Activated CD4-positive, CD25-positive, alpha-beta regulatory T cell treated with anti-CD3 and anti-CD28 coated beads, Interleukin-2, amount 50 U/mL, for 72 hours (primary cell): ENCODE results near the gene ATL2.
"Not testable (repeated sequence)": the region's sequence is repeated elsewhere in the genome, so short reads cannot be mapped to it uniquely, and the experiment has no call there.

ENCODE experiments used
- DNase-seq: peaks from one replicate; pipeline ENCODE4 v3.0.0; 2021

Gene ATL2

GRCh38 chr2:38322224-38322914 lies 54.7 kb downstream of the ATL2 start:
- DNase-seq = no peak

DNA sequence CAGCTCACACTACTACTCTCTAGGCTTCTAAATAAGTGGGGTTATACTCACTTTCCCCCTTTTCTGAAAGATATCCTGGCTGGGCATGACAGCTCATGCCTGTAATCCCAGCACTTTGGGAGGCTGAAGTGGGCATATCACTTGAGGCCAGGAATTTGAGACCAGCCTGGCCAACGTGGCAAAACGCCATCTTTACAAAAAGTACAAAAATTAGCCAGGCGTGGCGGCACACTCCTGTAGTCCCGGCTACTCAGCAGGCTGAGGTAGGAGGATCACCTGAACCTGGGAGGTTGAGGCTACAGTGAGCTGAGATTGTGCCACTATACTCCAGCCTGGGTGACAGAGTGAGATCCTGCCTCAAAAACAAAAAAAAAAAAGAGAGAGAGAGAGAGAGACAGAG lies 57.8 kb downstream of the ATL2 start:
- not testable (repeated sequence) for DNase-seq

- DNase-seq = no peak
Measured at GRCh38 chr2:38317725-38318124, 59.3 kb downstream of the ATL2 start.

DNA sequence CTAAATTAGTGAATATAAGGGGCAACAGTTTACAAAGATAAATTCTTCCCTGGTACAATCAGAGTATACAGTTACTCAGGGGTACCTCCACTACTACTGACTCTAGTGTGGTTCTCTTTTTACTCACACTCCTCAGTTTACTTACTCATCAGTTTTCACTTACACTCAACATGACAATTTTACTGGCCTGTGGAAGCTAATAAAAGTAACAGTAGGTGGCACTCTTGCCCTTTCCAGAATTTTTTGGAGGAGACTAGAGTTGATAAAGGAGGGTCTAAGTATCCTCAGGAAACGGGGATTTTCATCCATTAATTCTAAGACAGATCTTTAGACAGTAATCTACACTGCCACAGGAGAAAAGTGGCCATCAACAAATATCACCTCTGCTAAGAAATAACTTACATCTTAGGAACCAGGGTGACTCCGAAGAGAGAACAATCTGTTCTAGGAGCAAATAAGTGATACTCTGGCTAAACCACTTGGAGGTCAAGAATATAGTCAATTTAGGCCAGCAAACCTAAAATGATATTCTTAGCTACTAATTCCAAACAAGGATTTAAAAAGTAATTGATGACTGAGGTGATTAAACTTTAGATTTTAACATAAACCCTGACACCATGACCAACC lies 61.3 kb downstream of the ATL2 start:
- no peak for DNase-seq

GRCh38 chr2:38308821-38309220 lies 68.3 kb downstream of the ATL2 start:
- DNase-seq = no peak

GRCh38 chr2:38301969-38302702 lies 74.9 kb downstream of the ATL2 start:
- DNase-seq = no peak

- DNase-seq = no peak
Measured at GRCh38 chr2:38301340-38301968, 75.6 kb downstream of the ATL2 start.

DNA sequence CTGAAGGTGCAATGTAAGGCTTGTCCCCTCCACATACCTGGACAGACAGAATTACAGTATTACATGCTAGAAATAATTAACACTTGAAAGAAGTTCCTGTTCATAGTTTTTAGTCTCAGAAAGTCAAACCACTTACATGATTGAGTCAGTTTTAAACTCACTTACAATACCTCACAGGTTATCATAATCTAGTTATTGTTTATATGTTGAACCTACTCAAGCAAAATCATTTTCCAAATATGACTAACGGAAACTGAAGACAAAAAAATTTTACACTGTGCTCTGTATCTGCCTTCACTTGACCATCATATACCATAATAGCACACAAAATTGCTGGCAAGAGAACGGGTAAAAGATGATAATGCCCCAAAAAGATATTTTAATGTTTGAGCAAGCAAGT lies 78.5 kb downstream of the ATL2 start:
- DNase-seq = no peak

DNA sequence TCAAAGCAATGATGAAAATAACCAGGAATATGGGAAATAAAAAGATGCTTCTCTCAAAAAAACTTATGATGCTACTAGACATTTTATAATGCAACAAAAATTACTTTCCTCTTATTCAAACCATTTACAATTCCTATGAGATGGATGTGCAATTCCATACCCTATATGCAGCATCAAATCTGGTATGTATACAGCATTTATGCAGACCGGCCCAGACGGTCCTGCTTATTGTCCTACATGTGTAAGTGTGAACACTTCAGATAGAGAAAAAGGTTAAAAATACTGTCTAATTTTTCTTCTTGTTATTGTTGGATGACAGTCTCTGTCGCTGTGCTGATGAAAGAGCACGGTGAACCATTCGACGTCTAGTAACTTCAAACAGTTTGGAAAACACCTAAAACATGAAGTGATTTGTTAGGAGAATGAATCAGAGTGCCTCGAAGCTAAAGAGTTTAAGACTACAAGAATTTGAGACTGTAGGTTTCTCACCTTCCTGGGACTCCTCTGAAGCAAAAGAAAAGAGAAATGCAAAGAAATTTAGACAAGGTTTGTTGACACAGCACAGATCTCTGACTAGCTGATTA lies 80.8 kb downstream of the ATL2 start:
- DNase-seq = no peak

DNA sequence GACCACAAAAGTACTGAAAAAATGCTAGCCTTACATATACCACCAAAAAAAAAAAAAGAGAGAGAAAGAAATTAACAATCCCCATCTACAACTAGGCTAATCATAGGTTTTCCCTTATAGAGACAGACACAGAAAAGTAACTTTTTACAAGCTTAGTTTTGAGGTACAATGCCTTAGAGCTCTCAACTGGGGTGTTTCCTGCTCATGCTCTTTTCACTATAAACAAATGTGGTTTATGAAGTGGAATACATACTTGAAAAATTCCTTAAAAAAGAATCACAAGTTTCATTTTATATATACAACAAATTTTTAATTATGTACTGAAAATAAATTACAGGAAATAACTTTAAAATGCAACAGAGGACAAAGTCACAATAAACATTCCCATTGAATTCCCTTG lies 82.5 kb downstream of the ATL2 start:
- no peak for DNase-seq

DNA sequence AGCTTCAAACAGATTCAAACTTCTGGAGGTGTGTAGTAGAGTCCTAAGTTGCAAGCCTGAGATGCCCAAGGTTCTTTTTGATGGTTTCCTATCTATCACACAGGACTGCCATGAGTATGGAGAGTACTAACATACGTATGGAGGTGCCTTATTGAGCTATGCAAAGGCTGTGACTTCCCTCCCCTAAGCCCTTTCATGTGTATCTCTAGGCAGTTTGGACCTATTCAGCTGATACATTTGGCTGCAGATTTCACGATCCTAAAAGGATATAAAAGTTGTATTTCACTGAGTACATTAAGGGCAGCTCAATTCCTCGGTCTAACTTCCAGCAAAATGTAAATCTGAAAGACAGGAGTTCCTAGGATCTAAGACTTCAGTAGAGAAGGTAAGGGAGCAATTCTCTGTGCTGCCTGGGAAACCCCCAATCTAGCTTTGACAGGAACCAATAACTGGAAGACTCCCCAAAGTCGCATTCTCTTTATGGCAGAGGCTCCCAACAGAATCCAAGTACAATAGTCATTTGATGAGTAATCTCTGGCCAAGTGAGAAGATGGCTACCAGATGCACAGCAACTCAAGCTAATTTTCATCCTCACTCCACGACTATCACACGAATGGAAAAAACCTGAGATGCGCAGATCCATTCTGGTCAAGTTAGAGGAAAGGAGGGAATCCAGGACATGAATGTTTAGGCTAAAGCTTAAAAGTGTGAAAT lies 83.8 kb downstream of the ATL2 start:
- no peak for DNase-seq

DNA sequence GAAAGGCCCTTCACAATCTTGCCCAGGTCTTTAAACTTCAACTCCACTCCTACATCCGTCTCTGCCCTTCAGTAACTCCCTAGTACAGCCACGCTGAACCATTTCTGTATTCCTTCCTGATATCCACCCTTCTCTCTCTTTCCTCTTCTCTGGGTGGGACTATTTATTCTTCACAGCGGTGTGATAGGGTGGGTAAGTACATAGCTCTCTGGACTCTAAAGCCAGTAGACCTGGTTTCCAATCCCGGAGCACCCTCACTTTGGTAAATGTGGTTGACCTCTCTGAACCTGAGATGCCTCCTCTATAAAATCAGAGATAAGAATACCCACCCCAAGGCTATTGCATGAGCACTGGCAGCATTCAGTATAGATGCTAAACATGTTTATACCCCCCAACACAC lies 86.7 kb downstream of the ATL2 start:
- DNase-seq = no peak

- no peak for DNase-seq
Measured at GRCh38 chr2:38284971-38285370, 92.1 kb downstream of the ATL2 start.

GRCh38 chr2:38281095-38281742 lies 95.9 kb downstream of the ATL2 start:
- DNase-seq = no peak

- no peak for DNase-seq
Measured at GRCh38 chr2:38279201-38279600, 97.9 kb downstream of the ATL2 start.

DNA sequence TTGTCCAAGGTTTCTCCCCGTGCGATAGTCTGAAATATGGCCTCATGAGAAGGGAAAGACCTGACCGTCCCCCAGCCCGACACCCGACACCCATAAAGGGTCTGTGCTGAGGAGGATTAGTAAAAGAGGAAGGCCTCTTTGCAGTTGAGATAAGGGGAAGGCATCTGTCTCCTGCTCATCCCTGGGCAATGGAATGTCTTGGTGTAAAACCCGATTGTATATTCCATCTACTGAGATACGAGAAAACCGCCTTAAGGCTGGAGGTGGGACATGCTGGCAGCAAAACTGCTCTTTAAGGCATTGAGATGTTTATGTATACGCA lies 99.0 kb downstream of the ATL2 start:
- DNase-seq = not testable (repeated sequence)

- DNase-seq = no peak
Measured at GRCh38 chr2:38277245-38278116, 99.6 kb downstream of the ATL2 start.

GRCh38 chr2:38274286-38275276 lies 102.5 kb downstream of the ATL2 start:
- no peak for DNase-seq

DNA sequence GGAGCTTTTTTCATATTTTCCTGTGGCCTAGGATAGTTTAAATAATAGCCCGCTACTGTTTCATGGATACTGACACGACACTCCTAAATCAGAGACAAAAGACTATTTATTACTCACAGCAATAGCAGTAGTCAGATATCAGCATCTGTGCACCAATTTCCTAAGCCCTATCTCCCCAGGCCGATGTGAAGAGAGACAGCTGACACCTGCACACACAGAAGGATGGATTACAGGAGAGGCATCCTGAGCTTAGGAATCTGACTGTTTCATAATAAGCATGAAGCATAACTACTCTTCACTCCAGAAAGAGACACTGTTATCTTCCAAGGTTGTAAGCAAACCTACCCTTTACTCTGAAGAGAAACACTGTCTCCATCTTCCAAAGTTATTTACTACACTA lies 105.4 kb downstream of the ATL2 start:
- no peak for DNase-seq

GRCh38 chr2:38269421-38269820 lies 107.7 kb downstream of the ATL2 start:
- DNase-seq = no peak
